PC-3 (cell line): ENCODE results near the gene AP2M1. TPM values are rescaled to one million over a fixed set of nuclear protein-coding genes. Genes with fewer than 3 reads are reported as not detected.
"Not testable (repeated sequence)": the region's sequence is repeated elsewhere in the genome, so short reads cannot be mapped to it uniquely, and the experiment has no call there.

ENCODE experiments used
- ATAC-seq: fragments of 200-7000 bp; cut with Tn5 transposase; 2 replicates; pipeline ENCODE4 v1.9.1; 2020; ENCODE audit warnings: mild to moderate bottlenecking, moderate library complexity
- BruUV-seq: library from RNA; stranded (reverse); fragments of 400-500 nt; replicated peaks from 2 replicates; lab custom pipeline; 2021; lab: Mats Ljungman, UMichigan
- CTCF ChIA-PET: fragments of 300-600 bp; sonication (Branson Sonifier 250); formaldehyde crosslinking; loops from one replicate; lab custom pipeline; 2022; ENCODE audit warnings: antibody characterized with exemption; lab: Charles Lee
- POLR2A ChIA-PET: fragments of 300-600 bp; sonication (Branson Sonifier 250); formaldehyde crosslinking; loops from one replicate; lab custom pipeline; 2022; ENCODE audit warnings: antibody characterized with exemption; ENCODE audit not compliant: unreplicated experiment; lab: Charles Lee
- DNase-seq: peaks from one replicate; pipeline ENCODE4 v3.0.0-alpha.2; 2015
- H2AFZ ChIP-seq: fragments of 300-600 bp; sonication (generic); 2 replicates; pipeline ENCODE4 v1.6.0; 2016; ENCODE audit warnings: antibody characterized with exemption, low read length
- H3F3A ChIP-seq: fragments of 300-600 bp; sonication (generic); one replicate; pipeline ENCODE4 v1.6.0; 2017; ENCODE audit warnings: antibody characterized with exemption, low read length, control low read depth, mild to moderate bottlenecking; ENCODE audit not compliant: unreplicated experiment
- H3K27ac ChIP-seq: fragments of 300-600 bp; sonication (generic); 2 replicates; pipeline ENCODE4 v1.5.1; 2016; ENCODE audit warnings: mild to moderate bottlenecking, low read length
- H3K27me3 ChIP-seq: fragments of 300-600 bp; sonication (generic); 2 replicates; pipeline ENCODE4 v1.6.1; 2016; ENCODE audit warnings: low read length, mixed read lengths
- H3K36me3 ChIP-seq: fragments of 300-600 bp; sonication (generic); 2 replicates; pipeline ENCODE4 v1.6.1; 2016; ENCODE audit warnings: low read depth, mixed run types, low read length, mixed read lengths
- H3K4me1 ChIP-seq: fragments of 300-600 bp; sonication (generic); 2 replicates; pipeline ENCODE4 v1.5.1; 2016; ENCODE audit warnings: low read length; ENCODE audit not compliant: insufficient read depth
- H3K4me2 ChIP-seq: fragments of 300-600 bp; sonication (generic); 2 replicates; pipeline ENCODE4 v1.6.0; 2016; ENCODE audit warnings: low read length
- H3K4me3 ChIP-seq: fragments of 300-600 bp; sonication (generic); 2 replicates; pipeline ENCODE4 v1.5.1; 2016; ENCODE audit warnings: mild to moderate bottlenecking, low read length, mixed read lengths
- H3K79me2 ChIP-seq: fragments of 300-600 bp; sonication (generic); 2 replicates; pipeline ENCODE4 v1.6.1; 2017; ENCODE audit warnings: low read length, mixed read lengths
- H3K9ac ChIP-seq: fragments of 300-600 bp; sonication (generic); 2 replicates; pipeline ENCODE4 v1.6.0; 2016; ENCODE audit warnings: mild to moderate bottlenecking, low read length
- H3K9me2 ChIP-seq: fragments of 300-600 bp; sonication (generic); replicated peaks from 2 replicates; pipeline ENCODE4 v1.6.1; 2016; ENCODE audit warnings: mixed run types, low read length, mixed read lengths
- H3K9me3 ChIP-seq: fragments of 300-600 bp; sonication (generic); 2 replicates; pipeline ENCODE4 v1.6.1; 2016; ENCODE audit warnings: low read length, mixed read lengths
- H4K20me1 ChIP-seq: fragments of 300-600 bp; sonication (generic); 2 replicates; pipeline ENCODE4 v1.6.1; 2016; ENCODE audit warnings: low read length, mixed read lengths
- CTCF ChIP-seq: fragments of 300-600 bp; sonication (generic); conservative IDR thresholded peaks from 2 replicates; pipeline ENCODE4 v1.5.1; 2017; ENCODE audit warnings: antibody characterized with exemption, low read depth, mild to moderate bottlenecking, low read length
- EZH2 ChIP-seq: fragments of 300-600 bp; sonication (generic); IDR thresholded peaks from one replicate; pipeline ENCODE4 v1.6.1; 2017; ENCODE audit warnings: antibody characterized with exemption, mild to moderate bottlenecking, low read length; ENCODE audit not compliant: unreplicated experiment
- EZH2phosphoT487 ChIP-seq: fragments of 300-600 bp; sonication (generic); IDR thresholded peaks from 2 replicates; pipeline ENCODE4 v1.6.1; 2018; ENCODE audit warnings: mild to moderate bottlenecking, antibody characterized with exemption, low read length, borderline replicate concordance
- intact Hi-C: fragments of 100-400 bp; cut with micrococcal nuclease; formaldehyde crosslinking; loops from 2 replicates; pipeline ENCODE4 v1.9.0; 2023
- total RNA-seq: library from RNA; depleted of rRNA; stranded (reverse); fragments of >200 nt; gene quantifications from 2 replicates; pipeline ENCODE4 v1.2.3, GENCODE V29; 2014

Gene AP2M1
- total RNA-seq, 1 experiment from 2014 or later: 522 TPM

DNA sequence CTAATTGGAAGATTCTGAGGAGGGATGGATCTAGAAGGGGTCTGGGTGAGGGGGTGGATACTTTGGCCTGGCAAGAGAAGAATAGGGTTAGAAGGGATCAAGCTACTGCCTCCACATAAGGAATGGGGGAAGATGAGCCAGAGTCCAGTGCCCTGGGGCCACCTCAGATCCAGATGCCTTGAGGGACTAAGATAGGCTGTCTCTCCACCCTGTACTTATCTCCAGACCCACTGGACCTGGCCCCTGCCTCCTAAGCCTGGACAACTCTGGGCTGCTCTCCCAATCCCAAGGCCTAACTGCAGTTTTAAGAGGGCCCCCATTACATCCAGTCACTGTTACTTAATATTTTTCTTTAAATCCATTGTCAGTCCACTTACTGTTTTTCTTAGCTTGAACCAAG lies 17.4 kb upstream of the AP2M1 start:
- Histone ChIP-seq H3K27ac (no peak overlapping the region), H2AFZ (no peak overlapping the region), H3K9ac (peak overlapping the region; percentile 81), H3K4me3 (peak overlapping the region; percentile 90), H3K36me3 (no peaks in the 10 kb centered on the region; the same call in 1 of the 2 replicates), H3K4me1 (peaks cover 22% of the 10 kb centered on the region), H3K9me3 (no peaks in the 10 kb centered on the region), H4K20me1 (peaks cover 9% of the 10 kb centered on the region), H3K9me2 (no peaks in the 10 kb centered on the region), H3F3A (no peaks in the 10 kb centered on the region), H3K4me2 (peak overlapping the region; percentile 95), H3K27me3 (no peaks in the 10 kb centered on the region), H3K79me2 (peaks cover 59% of the 10 kb centered on the region)
- ChIA-PET POLR2A (interaction anchor here (0.6 kb wide), 1 partner anchor 23 kb away, joined by 6 read pairs; no protein-coding TSS in a partner anchor), CTCF (no interaction called here)
- TF ChIP-seq CTCF: no peak
- no peak for TF ChIP-seq EZH2
- no peak for TF ChIP-seq EZH2phosphoT487
- intact Hi-C loops: loop anchor here (2.0 kb wide), 1 partner anchor 18 kb away; the partner anchor contains the start of gene AP2M1
- BruUV-seq: no TSS peak
- ATAC-seq: no peak
- no peak for DNase-seq

DNA sequence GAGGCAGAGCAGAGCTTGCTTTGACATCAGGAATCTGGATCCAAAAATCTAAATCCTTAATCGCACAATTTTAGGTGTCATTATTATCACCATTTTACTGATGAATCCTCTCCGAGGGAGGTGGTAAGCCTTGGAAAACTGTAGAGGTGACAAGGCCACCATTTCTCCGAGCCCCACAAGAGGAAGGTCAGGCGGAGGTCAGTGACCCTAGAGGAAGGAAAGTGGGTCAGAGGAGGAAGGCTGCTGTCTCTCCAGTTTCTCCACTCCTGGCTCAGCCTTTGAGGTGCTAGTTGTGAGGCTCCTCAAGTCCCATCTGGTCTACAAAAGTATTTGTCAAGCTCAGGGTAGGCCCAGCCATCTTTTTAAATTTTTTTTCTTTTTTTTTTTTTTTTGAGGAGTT lies 16.3 kb upstream of the AP2M1 start:
- no peak for ATAC-seq
- Histone ChIP-seq H3K4me1 (peaks cover 22% of the 10 kb centered on the region), H4K20me1 (peaks cover 9% of the 10 kb centered on the region), H3K9me2 (no peaks in the 10 kb centered on the region), H3K9me3 (no peaks in the 10 kb centered on the region), H2AFZ (no peak overlapping the region), H3K4me2 (no peak overlapping the region; the same call in 1 of the 2 replicates), H3K36me3 (no peaks in the 10 kb centered on the region; the same call in 1 of the 2 replicates), H3K79me2 (peaks cover 70% of the 10 kb centered on the region), H3F3A (no peaks in the 10 kb centered on the region), H3K27me3 (no peaks in the 10 kb centered on the region), H3K4me3 (no peak overlapping the region), H3K9ac (no peak overlapping the region), H3K27ac (no peak overlapping the region)
- ChIA-PET CTCF (no interaction called here), POLR2A (no interaction called here)
- no TSS peak for BruUV-seq
- DNase-seq: no peak
- TF ChIP-seq EZH2phosphoT487: no peak
- TF ChIP-seq EZH2: no peak
- TF ChIP-seq CTCF: no peak
- intact Hi-C loops: no loop called here

DNA sequence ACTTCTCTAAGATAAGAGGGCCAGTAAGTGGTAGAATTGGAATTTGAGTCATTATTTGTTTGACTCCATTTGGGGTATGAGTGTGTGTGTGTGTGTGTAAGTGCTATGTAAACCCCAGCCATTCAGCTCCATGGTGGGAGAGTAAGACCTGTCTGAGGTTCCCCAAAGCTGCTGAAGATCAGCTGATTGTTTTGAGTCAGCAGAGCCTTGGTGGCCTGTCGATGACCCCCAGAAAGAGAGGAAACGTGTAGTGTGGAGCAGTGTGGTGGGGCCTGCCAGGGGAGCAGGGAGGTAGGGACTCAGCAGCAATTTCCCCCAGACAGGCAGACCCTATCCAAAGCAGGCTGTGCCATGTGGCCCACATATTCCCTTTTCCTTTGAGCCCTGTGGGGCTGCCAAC lies 14.2 kb upstream of the AP2M1 start:
- ChIA-PET POLR2A (no interaction called here), CTCF (interaction anchor here (0.6 kb wide), 1 partner anchor 262 kb away, joined by 3 read pairs; no protein-coding TSS in a partner anchor)
- Histone ChIP-seq H3K27ac (peak overlapping the region; percentile 80), H3F3A (no peaks in the 10 kb centered on the region), H3K4me3 (no peak overlapping the region), H2AFZ (no peak overlapping the region), H3K4me1 (peaks cover 22% of the 10 kb centered on the region), H3K27me3 (no peaks in the 10 kb centered on the region), H3K4me2 (peak overlapping the region; percentile 56), H3K36me3 (peaks cover 12% of the 10 kb centered on the region), H3K79me2 (peaks cover 69% of the 10 kb centered on the region), H3K9me3 (no peaks in the 10 kb centered on the region), H3K9ac (peak overlapping the region; percentile 32), H4K20me1 (peaks cover 9% of the 10 kb centered on the region), H3K9me2 (no peaks in the 10 kb centered on the region)
- peak; percentile 72 for DNase-seq
- ATAC-seq: peak; percentile 26; the same call in 1 of the 2 replicates
- no TSS peak for BruUV-seq
- no peak for TF ChIP-seq CTCF
- no peak for TF ChIP-seq EZH2
- TF ChIP-seq EZH2phosphoT487: no peak
- intact Hi-C loops: no loop called here

DNA sequence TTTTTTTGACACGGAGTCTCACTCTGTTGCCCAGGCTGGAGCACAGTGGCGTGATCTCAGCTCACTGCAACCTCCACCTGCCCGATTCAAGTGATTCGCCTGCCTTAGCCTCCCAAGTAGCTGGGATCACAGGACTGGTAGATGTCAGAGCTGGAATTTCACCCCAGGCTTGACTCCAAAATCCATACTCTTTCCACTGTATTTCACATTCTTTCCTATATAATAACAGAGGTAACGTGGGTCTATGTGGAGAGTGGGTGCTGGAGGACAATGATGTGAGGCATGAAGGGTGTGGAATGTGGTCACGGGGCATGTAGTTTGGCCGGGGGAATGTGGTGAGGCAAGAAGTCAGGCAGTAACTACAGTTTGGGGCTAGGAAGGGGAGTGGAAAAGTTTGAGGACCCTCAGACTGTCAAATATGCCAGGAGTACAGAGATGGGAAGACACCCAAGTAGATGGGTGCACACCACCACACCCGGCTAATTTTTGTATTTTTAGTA lies 12.0 kb upstream of the AP2M1 start:
- H3K79me2 ChIP-seq: peaks cover 48% of the 10 kb centered on the region
- POLR2A ChIA-PET: not testable (repeated sequence)

More for the DNA sequence above, 12.0 kb upstream of the AP2M1 start:
- Histone ChIP-seq H3K4me1 (peaks cover 14% of the 10 kb centered on the region), H3K36me3 (peaks cover 29% of the 10 kb centered on the region)
- DNase-seq, CTCF ChIA-PET, H3K4me2 ChIP-seq, H4K20me1 ChIP-seq, H3K9ac ChIP-seq, H3F3A ChIP-seq, H3K9me2 ChIP-seq, H3K9me3 ChIP-seq, H3K4me3 ChIP-seq, H3K27ac ChIP-seq, BruUV-seq, H2AFZ ChIP-seq, ATAC-seq, intact Hi-C loops, H3K27me3 ChIP-seq: not testable (repeated sequence)
